BJ (cell line): ENCODE results near the gene PGLYRP4. TPM values are rescaled to one million over a fixed set of nuclear protein-coding genes. Genes with fewer than 3 reads are reported as not detected.
"Not testable (repeated sequence)": the region's sequence is repeated elsewhere in the genome, so short reads cannot be mapped to it uniquely, and the experiment has no call there.

Experiments
- CTCF ChIA-PET: fragments of 350-600 bp; formaldehyde crosslinking; extraction: SDS; loops from one replicate; lab custom pipeline; 2021; ENCODE audit warnings: antibody characterized with exemption, inconsistent platforms; lab: Yijun Ruan, JAX
- POLR2A ChIA-PET: fragments of 300-600 bp; sonication (Branson Sonifier 250); formaldehyde crosslinking; extraction: SDS; loops from one replicate; lab custom pipeline; 2021; ENCODE audit warnings: antibody characterized with exemption; lab: Charles Lee
- DNase-seq: peaks from one replicate; pipeline ENCODE4 v3.0.0-alpha.2; 2011; ENCODE audit warnings: low read depth
- H3K27me3 ChIP-seq: 2 replicates; pipeline ENCODE4 v1.6.0; 2011; ENCODE audit warnings: low read length; ENCODE audit not compliant: control insufficient read depth, insufficient read depth
- H3K36me3 ChIP-seq: 2 replicates; pipeline ENCODE4 v1.5.1; 2011; ENCODE audit warnings: low read length; ENCODE audit not compliant: control insufficient read depth, insufficient read depth
- H3K4me3 ChIP-seq: 2 replicates; pipeline ENCODE4 v1.5.1; 2011; ENCODE audit warnings: low read depth, mild to moderate bottlenecking, control low read depth, low read length
- CTCF ChIP-seq: IDR thresholded peaks from 2 replicates; pipeline ENCODE4 v1.5.1; 2011; ENCODE audit warnings: low read depth, mild to moderate bottlenecking, control low read depth, inconsistent platforms, low read length, moderate library complexity; ENCODE audit not compliant: insufficient read depth
- polyA plus RNA-seq: library from polyadenylated mRNA; depleted of rRNA; stranded (reverse); fragments of >200 nt; gene quantifications from 2 replicates; pipeline ENCODE4 v1.2.3, GENCODE V29; 2011

Gene PGLYRP4
- polyA plus RNA-seq, 1 experiment, result not detected

DNA sequence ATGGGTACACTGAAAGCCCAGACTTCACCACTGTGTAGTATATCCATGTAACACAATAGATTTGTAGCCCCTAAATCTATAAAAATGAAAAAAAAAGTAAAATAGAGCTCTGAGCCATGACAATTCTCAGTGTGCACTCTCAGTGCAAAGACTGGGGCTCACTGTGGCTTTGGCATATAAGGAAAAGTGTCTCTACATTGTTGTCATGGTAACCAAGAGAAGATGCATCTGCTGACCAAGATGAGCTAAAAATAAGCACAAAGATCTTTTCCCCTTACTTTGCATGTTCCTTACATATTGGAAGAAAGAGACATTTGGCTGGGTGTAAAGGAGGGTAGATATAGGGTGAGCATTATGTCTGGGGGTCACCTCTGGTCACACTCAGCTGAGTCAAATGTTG, 12.0 kb downstream of the PGLYRP4 start:
- Histone ChIP-seq H3K27me3 (no peaks in the 10 kb centered on the region), H3K4me3 (no peak overlapping the region), H3K36me3 (no peaks in the 10 kb centered on the region)
- ChIA-PET CTCF (interaction anchor here (0.6 to 2.8 kb wide), 4 partner anchors 16 to 232 kb away, joined by 3 to 6 read pairs (median 4); no protein-coding TSS in a partner anchor), POLR2A (no interaction called here)
- TF ChIP-seq CTCF, result no peak
- DNase-seq, result no peak

DNA sequence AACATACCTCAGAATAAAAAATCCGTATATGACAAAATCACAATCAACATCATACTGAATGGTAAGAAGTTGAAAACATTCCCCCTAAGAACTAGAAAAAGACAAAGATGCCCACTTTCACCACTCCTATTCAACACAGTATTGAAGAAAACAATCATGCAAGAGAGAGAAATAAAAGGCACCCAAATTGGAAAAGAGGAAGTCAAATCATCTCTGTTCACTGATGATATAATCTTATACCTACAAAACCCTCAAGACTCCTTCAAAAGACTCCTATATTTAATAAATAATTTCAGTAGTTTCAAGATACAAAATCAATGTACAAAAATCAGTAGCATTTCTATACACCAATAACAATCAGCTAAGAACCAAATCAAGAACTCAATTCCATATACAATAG, 14.7 kb downstream of the PGLYRP4 start:
- CTCF ChIA-PET, result no interaction called here
- DNase-seq, result no peak

GRCh38 chr1:153324912-153325311, 23.7 kb downstream of the PGLYRP4 start:
- ChIA-PET POLR2A (no interaction called here), CTCF (no interaction called here)
- H3K27me3 ChIP-seq, result no peaks in the 10 kb centered on the region
- no peak for TF ChIP-seq CTCF
- H3K36me3 ChIP-seq, result no peaks in the 10 kb centered on the region
- no peak for DNase-seq
- no peak overlapping the region for H3K4me3 ChIP-seq

More for the DNA sequence above, 14.7 kb downstream of the PGLYRP4 start:
- TF ChIP-seq CTCF, result no peak
- no peaks in the 10 kb centered on the region for H3K27me3 ChIP-seq
- POLR2A ChIA-PET, result no interaction called here
- no peak overlapping the region for H3K4me3 ChIP-seq
- no peaks in the 10 kb centered on the region for H3K36me3 ChIP-seq

DNA sequence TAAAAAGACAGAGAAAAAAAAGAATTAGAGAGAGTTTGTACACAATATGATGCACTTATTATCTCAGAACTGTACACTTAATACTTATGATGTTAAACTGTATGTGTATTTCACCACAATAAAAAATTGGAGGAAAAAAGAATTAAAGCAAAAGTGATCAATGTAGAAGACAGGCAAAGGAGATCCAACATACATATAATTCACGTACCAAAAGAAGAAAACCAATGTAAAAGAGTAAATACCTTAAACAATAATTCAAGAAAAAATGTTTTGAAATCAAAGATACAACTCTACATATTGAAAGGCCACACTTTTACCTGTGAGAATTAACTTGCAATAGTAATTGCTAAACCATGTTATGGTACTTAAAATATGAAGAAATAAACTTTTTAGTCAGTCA, 26.1 kb downstream of the PGLYRP4 start:
- H3K36me3 ChIP-seq, result no peaks in the 10 kb centered on the region
- H3K4me3 ChIP-seq, result no peak overlapping the region
- ChIA-PET CTCF (no interaction called here), POLR2A (interaction anchor here (0.7 kb wide), 1 partner anchor 64 kb away, joined by 3 read pairs; no protein-coding TSS in a partner anchor)
- no peak for TF ChIP-seq CTCF
- H3K27me3 ChIP-seq, result no peaks in the 10 kb centered on the region
- no peak for DNase-seq

GRCh38 chr1:153318145-153318544, 30.5 kb downstream of the PGLYRP4 start:
- POLR2A ChIA-PET, CTCF ChIA-PET, H3K36me3 ChIP-seq, H3K27me3 ChIP-seq, H3K4me3 ChIP-seq, DNase-seq: not testable (repeated sequence)

DNA sequence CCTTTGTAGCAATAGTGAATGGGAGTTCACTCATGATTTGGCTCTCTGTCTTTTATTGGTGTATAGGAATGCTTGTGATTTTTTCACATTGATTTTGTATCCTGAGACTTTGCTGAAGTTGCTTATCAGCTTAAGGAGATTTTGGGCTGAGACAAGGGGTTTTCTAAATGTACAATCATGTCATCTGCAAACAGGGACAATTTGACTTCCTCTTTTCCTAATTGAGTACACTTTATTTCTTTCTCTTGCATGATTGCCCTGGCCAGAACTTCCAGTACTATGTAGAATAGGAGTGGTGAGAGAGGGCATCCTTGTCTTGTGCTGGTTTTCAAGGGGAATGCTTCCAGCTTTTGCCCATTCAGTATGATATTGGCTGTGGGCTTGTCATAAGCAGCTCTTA, 32.6 kb downstream of the PGLYRP4 start:
- CTCF ChIA-PET, POLR2A ChIA-PET, H3K36me3 ChIP-seq, H3K27me3 ChIP-seq, H3K4me3 ChIP-seq, DNase-seq: not testable (repeated sequence)

GRCh38 chr1:153314388-153314787, 34.3 kb downstream of the PGLYRP4 start:
- CTCF ChIA-PET, result interaction anchor here (0.6 kb wide), 1 partner anchor 25 kb away, joined by 3 read pairs; no protein-coding TSS in a partner anchor

More at GRCh38 chr1:153314388-153314787, 34.3 kb downstream of the PGLYRP4 start:
- H3K27me3 ChIP-seq, POLR2A ChIA-PET, DNase-seq, H3K4me3 ChIP-seq, H3K36me3 ChIP-seq: not testable (repeated sequence)
